T-helper 1 cell treated with Interleukin-12 subunit alpha and Interleukin-12 subunit beta and Interleukin-4 antibody, amounts not matched to agents 30 ng/mL and 1 ng/mL, for 36 hours (primary cell): ENCODE measurements around the gene KLHL13. TPM values are rescaled to one million over a fixed set of nuclear protein-coding genes. Genes with fewer than 3 reads are reported as not detected.
"Not testable (repeated sequence)": the region's sequence is repeated elsewhere in the genome, so short reads cannot be mapped to it uniquely, and the experiment has no call there.

Experiments
- intact Hi-C: fragments of 100-400 bp; cut with micrococcal nuclease; formaldehyde crosslinking; loops from one replicate; pipeline ENCODE4 v1.15.1; 2024
- total RNA-seq: library from RNA; stranded (reverse); gene quantifications from 2 replicates; pipeline ENCODE4 v1.2.3, GENCODE V29; 2022

Gene KLHL13
- total RNA-seq, 1 donor from 2014 or later, result 0.12 TPM

DNA sequence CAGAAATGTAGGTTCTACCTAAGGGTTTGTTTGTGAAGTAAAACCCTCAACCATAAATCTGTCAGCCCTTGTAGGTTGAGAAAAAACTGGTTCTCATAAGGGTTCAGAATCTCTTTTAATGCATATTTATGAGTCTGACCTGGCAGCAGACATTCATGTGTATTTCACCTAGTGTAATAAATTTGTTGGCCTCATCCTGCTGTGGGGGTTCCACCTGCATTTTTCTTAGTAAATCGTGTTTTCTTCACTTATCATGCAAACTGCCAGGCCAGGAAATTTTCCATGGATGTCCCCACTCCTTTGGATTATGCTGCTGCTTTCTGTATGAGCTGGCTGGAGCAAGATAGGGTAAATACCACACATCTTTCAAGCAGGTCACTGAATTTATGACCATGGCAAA is 42.4 kb downstream of the KLHL13 start:
- intact Hi-C loops, result no loop called here

- intact Hi-C loops, result no loop called here
Measured at GRCh38 chrX:118066867-118067515, 49.6 kb downstream of the KLHL13 start.

DNA sequence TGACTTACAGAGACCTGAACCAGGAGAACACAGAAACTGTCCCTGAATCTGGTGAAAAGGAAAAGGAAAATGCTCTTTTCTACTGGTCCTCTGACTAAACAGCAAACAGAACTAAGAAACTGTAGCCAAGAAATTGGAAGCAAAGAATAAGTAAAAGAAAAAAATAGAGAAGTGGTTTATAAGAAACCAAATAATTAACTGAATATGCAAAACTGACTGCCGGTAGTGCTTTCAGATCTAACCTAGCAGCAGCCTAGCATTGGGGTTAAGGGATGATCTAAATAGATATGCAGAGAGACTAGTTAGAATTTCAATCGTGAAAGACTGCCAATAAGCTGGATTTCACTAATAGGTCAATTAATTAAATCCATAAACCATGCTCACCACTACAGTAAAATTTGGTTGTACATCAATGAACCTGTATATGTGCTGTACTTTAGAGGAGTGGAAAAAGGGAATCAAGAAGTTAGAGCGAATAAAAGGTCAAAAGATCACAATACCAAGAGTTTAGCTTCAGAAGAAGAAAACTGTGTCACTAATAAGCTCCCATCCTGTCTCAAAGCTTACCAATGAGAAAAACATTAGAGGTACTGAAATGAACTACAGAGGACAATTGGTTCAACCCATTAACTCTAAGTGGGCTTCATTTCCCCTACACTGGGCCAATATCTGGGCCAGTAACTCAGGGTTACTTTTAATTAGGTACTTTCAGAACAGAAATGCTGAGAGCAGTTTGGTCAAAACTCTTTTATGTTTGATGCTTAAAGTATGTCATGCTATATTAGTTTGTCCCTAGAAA is 53.6 kb downstream of the KLHL13 start:
- intact Hi-C loops, result no loop called here

DNA sequence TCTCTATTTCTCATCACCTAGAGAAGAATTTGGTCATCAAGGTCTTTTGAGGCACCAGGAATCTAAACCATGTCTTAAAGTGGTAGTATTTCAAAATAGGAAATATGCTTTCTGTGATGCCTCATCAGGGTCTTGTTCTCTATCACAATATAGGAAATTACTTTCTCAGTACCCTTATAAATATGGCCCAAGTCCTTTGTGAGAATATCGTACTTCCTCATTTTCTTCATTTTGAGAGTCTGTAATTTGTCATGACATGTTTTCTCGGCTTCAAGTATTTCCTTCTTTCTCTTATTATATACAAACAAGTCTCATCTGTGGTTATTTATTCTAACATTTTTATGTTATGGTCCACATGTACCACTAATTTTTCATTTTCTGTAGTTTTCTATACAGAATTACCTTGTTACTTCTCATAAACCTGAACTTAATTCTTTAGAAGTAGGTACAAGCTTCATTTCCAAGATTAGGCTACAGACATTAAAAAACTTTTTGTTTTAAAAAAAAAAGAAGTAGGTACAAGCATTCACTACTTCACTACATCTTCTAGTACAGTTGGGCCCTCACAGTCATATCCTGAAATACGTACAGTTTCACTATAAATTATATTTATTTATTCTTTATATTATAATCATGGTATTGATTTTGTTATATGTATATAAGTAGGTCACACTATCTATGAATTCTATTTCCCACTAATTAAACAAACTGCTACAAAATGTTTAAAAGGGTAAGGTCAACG is 54.4 kb downstream of the KLHL13 start:
- intact Hi-C loops, result no loop called here

GRCh38 chrX:118058924-118059323 is 57.7 kb downstream of the KLHL13 start:
- intact Hi-C loops, result no loop called here

GRCh38 chrX:118056870-118057269 is 59.7 kb downstream of the KLHL13 start:
- intact Hi-C loops, result no loop called here

- intact Hi-C loops, result no loop called here
Measured at GRCh38 chrX:118049713-118050112, 66.9 kb downstream of the KLHL13 start.

DNA sequence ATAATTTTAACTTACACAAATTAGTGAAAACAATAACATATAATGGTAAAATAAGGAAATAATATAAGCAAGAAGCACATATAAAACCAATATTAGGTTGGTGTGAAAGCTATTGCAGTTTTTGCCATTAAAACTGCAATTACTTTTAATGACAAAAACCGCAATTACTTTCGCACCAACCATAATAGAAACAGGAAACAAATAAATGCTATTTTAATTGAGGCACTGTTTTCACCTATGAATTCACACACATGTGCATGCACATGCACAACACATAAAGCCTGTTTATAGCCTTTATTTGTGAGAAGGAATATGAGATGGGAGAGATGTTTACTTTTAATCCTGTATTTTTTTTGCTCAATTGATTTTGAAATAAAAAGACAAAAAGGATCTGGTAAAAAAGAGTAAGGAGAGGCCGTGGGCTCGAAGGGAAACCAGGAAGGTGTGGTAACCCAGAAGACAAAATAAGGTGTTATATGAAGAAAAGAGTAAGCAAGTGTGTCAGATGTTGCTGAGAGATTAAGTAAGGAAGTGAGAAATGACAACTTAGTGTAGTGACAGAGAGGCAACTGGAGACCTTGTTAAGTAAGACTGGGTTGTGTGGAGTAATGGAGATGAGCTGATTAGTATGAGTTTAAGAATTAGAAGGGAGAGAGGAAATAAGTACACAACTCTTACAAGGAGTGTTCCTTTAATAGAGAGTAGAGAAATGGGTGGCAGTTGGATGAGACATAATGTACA is 69.0 kb downstream of the KLHL13 start:
- intact Hi-C loops, result no loop called here

DNA sequence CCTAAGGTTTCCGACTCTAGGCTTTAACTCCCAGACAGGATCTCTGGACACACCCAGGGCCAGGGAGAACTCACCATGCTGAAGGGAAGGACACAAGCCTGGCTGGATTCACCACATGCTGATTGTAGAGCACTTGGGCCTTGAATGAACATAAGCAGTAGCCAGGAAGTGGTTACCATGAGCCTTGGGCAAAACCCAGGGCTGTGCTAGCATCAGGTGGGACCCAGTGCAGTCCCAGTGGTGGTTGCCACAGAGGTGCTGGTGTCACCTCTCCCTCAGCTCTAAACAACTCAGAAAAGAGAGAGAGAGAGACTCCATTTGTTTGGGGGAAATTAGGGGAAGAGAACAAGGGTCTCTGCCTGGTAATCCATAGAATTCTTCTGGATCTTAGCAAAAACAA is 77.0 kb downstream of the KLHL13 start:
- intact Hi-C loops, result no loop called here

DNA sequence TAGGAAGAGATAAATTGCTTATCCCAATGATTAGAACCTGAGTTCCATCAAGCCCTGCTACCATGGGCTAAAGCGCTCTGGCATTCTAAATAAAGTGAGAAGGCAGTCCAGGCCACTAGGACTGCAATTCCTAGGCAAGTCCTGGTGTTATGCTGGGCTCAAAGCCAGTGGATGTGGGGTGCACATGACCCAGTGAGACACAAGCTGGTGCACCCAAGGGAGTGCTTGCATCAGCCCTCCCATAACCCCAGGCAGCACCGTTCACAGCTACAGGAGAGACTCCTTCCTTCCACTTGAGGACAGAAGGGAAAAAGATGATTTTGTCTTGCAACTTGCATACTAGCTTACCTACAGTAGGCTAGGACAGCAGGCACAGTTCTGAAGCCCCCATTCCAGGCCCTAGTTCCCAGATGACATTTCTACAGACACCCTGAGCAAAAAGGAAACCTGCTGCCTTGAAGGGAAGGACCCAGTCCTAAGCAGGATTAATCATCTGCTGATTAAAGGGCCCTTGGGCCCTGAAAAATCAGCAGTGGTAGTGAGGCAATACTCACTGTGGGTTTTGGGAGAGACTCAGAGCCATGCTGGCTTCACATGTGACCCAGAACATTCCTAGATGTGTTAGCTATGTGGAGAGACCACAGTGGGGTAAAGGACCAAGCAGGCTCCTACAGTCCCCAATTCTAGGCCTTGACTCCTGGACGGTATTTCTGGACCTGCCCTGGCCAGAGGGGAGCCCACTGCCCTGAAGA is 77.8 kb downstream of the KLHL13 start:
- intact Hi-C loops, result no loop called here

- intact Hi-C loops, result no loop called here
Measured at GRCh38 chrX:118026631-118027030, 90.0 kb downstream of the KLHL13 start.

- intact Hi-C loops, result no loop called here
Measured at GRCh38 chrX:118025226-118025625, 91.4 kb downstream of the KLHL13 start.

DNA sequence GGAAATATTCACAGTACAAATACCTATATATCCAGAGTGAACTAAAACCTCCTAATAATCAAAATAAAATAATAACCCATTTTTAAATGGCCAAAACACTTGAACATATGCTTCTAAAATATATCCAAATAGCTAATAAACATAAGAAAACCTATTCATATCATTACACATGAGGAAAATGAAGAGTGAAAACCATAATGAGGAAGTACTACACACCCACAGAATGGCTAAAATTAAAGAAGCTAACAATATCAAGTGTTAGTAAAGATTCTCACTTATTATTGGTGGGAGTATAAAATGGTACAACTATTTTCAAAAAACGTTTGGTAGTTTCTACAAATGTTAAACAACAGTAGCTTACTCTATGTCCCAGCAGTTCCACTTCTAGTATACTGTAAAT is 92.1 kb downstream of the KLHL13 start:
- intact Hi-C loops, result no loop called here

- intact Hi-C loops, result no loop called here
Measured at GRCh38 chrX:118022753-118023152, 93.9 kb downstream of the KLHL13 start.

GRCh38 chrX:118016422-118016821 is 100.2 kb downstream of the KLHL13 start:
- intact Hi-C loops, result no loop called here

DNA sequence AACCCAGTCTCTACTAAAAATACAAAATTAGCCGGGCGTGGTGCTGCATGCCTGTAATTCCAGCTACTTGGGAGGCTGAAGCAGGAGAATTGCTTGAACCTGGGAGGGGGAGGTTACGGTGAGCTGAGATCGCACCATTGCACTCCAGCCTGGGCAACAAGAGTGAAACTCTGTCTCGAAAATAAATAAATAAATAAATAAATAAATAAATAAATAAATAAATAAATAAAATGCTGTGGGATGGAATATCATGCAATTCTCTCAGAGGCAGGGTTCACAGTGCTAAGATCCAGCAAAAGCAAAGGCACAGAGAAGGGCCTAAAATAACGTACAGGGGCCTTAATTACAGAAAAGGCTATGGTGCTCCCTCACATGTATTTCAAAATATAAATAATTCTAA is 114.2 kb downstream of the KLHL13 start:
- intact Hi-C loops, result not testable (repeated sequence)

DNA sequence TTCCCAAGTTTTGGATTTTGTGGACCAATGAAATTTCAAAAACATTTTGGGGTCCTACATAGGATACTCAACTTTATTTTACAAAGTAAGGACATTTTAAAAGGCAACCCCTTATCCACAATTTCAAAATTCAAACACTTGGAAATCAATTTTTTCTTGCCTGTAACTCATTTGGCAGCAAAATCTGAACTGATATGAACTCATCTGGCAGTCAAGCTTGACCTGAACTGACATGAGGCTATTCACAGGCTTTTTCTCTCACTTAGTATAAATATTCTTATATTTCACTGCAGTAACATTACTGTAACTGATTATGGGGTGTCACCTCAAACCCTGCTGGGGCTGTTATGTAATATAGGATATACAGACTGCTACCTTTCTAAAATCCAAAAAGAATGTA is 116.1 kb downstream of the KLHL13 start:
- intact Hi-C loops, result no loop called here

DNA sequence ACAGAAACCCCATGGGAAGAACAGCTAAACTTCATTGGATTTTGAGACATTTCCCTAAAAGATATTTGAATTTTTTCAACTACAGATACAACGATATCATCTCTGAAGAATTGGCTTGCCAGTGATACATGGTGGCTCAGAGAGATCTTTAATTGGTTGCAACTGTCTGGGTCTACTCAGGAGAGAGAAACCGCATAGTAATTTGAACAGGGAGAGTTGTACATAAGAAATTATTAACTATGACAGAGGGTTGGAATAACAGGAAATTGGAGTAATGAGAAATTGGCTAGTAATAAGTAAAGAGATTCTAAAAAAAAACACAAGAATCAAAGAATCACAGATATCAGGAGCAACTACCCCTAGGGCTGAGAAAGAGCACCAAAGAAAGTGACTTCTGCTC is 118.4 kb downstream of the KLHL13 start:
- intact Hi-C loops, result no loop called here

DNA sequence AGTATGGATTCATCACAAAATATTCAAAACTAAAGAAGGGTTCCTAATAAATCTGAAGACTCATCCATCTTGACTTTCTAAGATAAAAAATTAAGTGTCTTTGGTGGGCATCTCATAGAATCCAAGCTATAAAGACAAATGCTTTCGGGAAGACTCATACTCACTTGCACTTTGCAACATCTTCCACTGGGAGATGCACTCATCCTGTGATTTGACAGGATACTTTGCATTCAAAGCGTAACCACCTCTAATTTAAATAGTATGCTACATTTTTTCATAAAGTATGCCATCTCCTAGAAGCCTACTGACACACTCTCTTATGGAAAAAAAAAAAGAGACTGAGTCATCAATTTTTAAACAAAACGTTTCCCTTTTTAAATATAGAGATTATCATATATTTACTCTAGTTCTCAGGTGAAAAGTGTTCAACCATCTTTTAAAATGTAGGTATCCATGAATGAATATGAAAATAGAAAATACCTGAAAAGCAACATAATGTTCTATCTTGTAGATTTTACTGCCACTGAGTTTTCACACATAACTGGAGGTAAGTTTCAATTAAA is 119.6 kb downstream of the KLHL13 start:
- intact Hi-C loops, result no loop called here

GRCh38 chrX:117996408-117996807 is 120.2 kb downstream of the KLHL13 start:
- intact Hi-C loops, result no loop called here

DNA sequence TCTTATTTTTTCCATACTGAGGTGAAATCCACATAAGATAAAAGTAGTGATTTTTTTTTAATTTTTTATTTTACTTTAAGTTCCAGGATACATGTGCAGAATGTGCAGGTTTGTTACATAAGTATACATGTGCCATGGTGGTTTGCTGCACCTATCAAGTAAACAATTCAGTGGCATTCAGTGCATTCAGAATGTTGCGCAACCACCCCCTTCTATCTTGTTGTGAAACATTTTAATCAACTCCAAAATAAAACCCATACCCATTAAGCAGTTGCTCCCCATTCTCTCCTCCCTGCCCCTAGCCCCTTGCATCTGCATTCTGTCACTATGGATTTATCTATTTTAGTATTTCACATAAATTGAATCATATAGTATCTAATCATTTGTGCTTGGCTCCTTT is 121.2 kb downstream of the KLHL13 start:
- intact Hi-C loops, result no loop called here
